ENCODE results near the gene UGT1A9.

Gene UGT1A9

DNA sequence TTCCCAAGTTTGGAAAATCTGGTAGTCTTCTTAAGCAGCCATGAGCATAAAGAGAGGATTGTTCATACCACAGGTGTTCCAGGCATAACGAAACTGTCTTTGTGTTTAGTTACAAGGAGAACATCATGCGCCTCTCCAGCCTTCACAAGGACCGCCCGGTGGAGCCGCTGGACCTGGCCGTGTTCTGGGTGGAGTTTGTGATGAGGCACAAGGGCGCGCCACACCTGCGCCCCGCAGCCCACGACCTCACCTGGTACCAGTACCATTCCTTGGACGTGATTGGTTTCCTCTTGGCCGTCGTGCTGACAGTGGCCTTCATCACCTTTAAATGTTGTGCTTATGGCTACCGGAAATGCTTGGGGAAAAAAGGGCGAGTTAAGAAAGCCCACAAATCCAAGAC lies 100.5 kb downstream of the UGT1A9 start:
- no peak for TF ChIP-seq POLR2A (IDR thresholded peaks at IDR 0.05; ENCODE audit: low read length)
- TF ChIP-seq GATA1 (IDR thresholded peaks at IDR 0.05; ENCODE audit: low read depth, low read length): no peak
- no peak for DNase-seq

- TF ChIP-seq POLR2A (IDR thresholded peaks at IDR 0.05; ENCODE audit: low read length): no peak
- no peak for TF ChIP-seq GATA1 (IDR thresholded peaks at IDR 0.05; ENCODE audit: low read depth, low read length)
- DNase-seq: no peak
Measured at GRCh38 chr2:233772583-233772982, 100.9 kb downstream of the UGT1A9 start.

- no peak for DNase-seq
- no peak for TF ChIP-seq POLR2A (IDR thresholded peaks at IDR 0.05; ENCODE audit: low read length)
- TF ChIP-seq GATA1 (IDR thresholded peaks at IDR 0.05; ENCODE audit: low read depth, low read length): no peak
Measured at GRCh38 chr2:233773854-233774253, 102.2 kb downstream of the UGT1A9 start.

DNA sequence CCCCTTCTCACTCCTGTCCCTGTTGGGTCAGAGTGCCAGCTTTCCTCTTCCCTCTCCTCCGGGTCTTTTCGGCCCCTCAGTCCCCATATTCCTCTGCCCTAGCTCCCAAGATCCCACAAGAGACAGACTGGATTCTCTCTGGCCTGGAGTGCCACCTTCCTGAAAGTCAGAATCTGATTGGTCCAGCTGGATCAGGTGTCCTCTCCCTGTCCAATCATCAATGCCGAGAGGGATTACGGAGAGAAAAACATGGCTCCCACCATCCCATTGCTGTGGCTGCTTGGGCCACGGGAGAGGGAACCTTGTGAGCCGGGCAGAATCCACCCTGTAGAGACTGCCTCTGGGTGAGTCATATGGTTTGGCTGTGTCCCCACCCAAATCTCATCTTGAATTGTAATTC lies 103.7 kb downstream of the UGT1A9 start:
- DNase-seq: no peak
- TF ChIP-seq GATA1 (IDR thresholded peaks at IDR 0.05; ENCODE audit: low read depth, low read length) (no peak), POLR2A (IDR thresholded peaks at IDR 0.05; ENCODE audit: low read length) (no peak)

DNA sequence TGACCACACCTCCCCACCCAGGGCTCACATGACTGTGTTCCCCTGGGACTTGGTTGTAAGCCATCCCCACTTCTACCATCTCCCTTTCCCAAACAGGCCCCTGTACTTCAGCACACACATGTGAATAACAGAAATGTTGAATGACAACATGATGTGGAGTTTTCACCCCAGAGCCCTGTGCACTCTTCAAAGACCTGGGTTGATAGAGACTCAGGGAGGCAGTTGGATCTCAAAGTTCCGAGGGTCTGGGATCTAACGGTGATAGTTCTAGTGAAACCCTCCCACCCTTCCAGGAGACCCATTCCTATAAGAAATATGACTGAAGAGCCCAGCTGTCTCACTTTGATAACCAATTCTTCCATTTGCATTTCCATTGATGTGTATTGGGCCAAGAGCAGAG lies 106.3 kb downstream of the UGT1A9 start, which contains the start of gene MROH2A:
Gene MROH2A, plus strand, starts transcription at position 301 of the 400 bp plus-strand sequence. CDS start 1,029 bp downstream, outside the sequence.
- TF ChIP-seq GATA1 (IDR thresholded peaks at IDR 0.05; ENCODE audit: low read depth, low read length) (no peak), POLR2A (IDR thresholded peaks at IDR 0.05; ENCODE audit: low read length) (no peak)
- no peak for DNase-seq

- TF ChIP-seq POLR2A (IDR thresholded peaks at IDR 0.05; ENCODE audit: low read length): no peak
- TF ChIP-seq GATA1 (IDR thresholded peaks at IDR 0.05; ENCODE audit: low read depth, low read length): no peak
- DNase-seq: no peak
Measured at GRCh38 chr2:233779722-233780121, 108.0 kb downstream of the UGT1A9 start.

DNA sequence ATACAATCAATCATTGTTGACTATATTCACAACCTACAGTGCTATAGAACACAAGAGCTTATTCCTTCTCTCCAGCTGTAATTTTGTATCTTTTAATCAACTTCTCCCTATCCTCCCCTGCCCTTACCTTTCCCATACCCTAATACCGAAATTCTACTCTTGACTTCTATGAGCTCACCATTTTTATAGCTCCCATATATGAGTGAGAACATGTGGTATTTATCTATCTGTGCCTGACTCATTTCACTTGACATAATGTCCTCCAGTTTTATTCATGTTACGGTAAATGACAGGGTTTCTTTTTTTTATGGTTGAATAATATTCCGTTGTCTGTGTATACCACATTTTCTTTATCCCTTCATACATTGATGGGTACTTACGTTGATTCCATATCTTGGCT lies 109.1 kb downstream of the UGT1A9 start:
- TF ChIP-seq POLR2A (IDR thresholded peaks at IDR 0.05; ENCODE audit: low read length) (no peak), GATA1 (IDR thresholded peaks at IDR 0.05; ENCODE audit: low read depth, low read length) (no peak)

GRCh38 chr2:233789554-233789953 lies 117.9 kb downstream of the UGT1A9 start:
- no peak for TF ChIP-seq POLR2A (IDR thresholded peaks at IDR 0.05; ENCODE audit: low read length)
- TF ChIP-seq GATA1 (IDR thresholded peaks at IDR 0.05; ENCODE audit: low read depth, low read length): no peak
- no peak for DNase-seq

More for the DNA sequence above, 109.1 kb downstream of the UGT1A9 start:
- DNase-seq: no peak

- TF ChIP-seq GATA1 (IDR thresholded peaks at IDR 0.05; ENCODE audit: low read depth, low read length) (no peak), POLR2A (IDR thresholded peaks at IDR 0.05; ENCODE audit: low read length) (no peak)
- DNase-seq: no peak
Measured at GRCh38 chr2:233791151-233791882, 119.6 kb downstream of the UGT1A9 start.

DNA sequence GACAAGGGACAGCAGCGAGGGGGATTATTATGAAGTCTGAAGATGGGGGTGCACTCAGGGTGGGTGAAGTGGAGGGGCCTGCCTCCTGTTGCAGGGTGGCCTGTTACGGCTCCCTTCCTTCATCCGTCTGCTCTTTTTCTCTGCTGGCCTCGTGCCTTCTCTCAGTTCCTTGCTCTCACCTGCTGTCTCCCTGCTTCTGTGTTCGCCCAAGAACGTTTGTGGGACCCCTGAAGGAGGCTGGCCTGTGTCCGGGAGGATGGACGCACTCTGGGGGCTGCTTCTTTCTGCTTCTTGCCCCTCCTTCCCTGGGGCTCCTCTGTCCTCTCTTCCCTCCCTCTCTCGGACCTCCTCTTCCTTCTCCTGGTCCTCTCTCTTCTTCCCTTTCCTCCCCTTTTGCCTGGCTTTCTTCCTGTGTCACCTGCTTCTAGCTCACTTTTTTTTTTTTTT lies 120.2 kb downstream of the UGT1A9 start:
- no peak for DNase-seq
- no peak for TF ChIP-seq POLR2A (IDR thresholded peaks at IDR 0.05; ENCODE audit: low read length)
- no peak for TF ChIP-seq GATA1 (IDR thresholded peaks at IDR 0.05; ENCODE audit: low read depth, low read length)

DNA sequence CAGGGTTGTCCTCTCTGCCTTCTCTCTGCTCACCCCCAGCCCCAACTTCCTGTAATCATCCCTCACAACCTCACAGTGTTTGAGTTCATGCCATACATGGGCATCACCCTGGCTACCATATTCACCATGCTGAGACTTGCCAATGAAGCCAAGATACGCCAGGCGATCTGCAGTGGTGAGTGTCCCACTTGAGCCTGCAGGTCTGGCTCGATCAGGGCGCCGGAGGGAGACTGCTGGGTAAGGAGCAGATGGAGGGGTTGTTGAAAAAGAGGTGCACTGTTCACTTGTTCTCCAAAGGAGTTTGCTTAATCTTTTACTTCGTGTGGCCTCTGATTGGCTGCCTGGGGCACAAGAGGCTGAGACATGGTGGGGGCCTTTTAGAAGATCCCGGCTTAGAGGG lies 121.0 kb downstream of the UGT1A9 start:
- DNase-seq: no peak
- TF ChIP-seq GATA1 (IDR thresholded peaks at IDR 0.05; ENCODE audit: low read depth, low read length) (no peak), POLR2A (IDR thresholded peaks at IDR 0.05; ENCODE audit: low read length) (no peak)

- TF ChIP-seq GATA1 (IDR thresholded peaks at IDR 0.05; ENCODE audit: low read depth, low read length) (no peak), POLR2A (IDR thresholded peaks at IDR 0.05; ENCODE audit: low read length) (no peak)
- no peak for DNase-seq
Measured at GRCh38 chr2:233793465-233794127, 121.9 kb downstream of the UGT1A9 start.

DNA sequence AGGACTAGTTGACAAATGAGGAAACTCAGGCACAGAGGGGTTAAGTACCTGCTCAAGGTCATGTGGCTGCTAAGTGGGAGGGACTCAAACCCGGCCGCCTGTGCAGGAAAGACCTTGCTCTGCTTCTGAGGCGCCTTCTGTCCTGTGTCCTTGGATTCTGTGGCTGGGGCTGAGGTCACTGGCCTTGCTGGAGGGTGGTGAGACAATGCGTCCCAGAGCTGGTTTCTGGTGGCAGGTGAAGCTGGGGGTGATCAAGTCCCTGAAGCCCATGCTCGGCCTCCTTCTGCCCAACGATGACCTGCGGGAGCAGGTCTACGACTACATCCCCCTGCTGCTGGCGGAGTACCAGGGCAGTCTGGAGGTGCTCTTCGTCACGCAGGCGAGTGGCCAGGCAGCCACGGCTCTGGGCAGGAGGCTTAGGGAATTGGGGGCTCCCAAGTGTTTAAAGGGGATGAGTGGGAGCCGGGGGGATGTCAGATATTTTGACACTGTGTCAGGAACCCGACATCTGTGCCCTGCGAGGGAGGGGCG lies 122.5 kb downstream of the UGT1A9 start:
- TF ChIP-seq GATA1 (IDR thresholded peaks at IDR 0.05; ENCODE audit: low read depth, low read length): no peak
- no peak for TF ChIP-seq POLR2A (IDR thresholded peaks at IDR 0.05; ENCODE audit: low read length)
- no peak for DNase-seq

GRCh38 chr2:233795735-233796171 lies 124.1 kb downstream of the UGT1A9 start:
- TF ChIP-seq POLR2A (IDR thresholded peaks at IDR 0.05; ENCODE audit: low read length) (no peak), GATA1 (IDR thresholded peaks at IDR 0.05; ENCODE audit: low read depth, low read length) (no peak)
- no peak for DNase-seq
